A549 (cell line): ENCODE data around the gene TMEM117. TPM values are rescaled to one million over a fixed set of nuclear protein-coding genes. Genes with fewer than 3 reads are reported as not detected.

Experiments
- ATAC-seq, 2 experiments: fragments of 200-7000 bp in 1 of 2; fragments of >200 bp in 1 of 2; cut with Nextera tagmentation in 1 of 2; cut with Tn5 transposase in 1 of 2; 3 replicates each; pipeline versions ENCODE4 v1.8.0 to v1.9.1; 2018 to 2020; ENCODE audit warnings: mild to moderate bottlenecking in 1 of 2, moderate library complexity in 1 of 2
- CTCF ChIA-PET: fragments of 300-600 bp; sonication (Branson Sonifier 250); formaldehyde crosslinking; extraction: SDS; loops from one replicate; lab custom pipeline; 2021; ENCODE audit warnings: antibody characterized with exemption, inconsistent platforms; lab: Yijun Ruan, JAX
- POLR2A ChIA-PET: fragments of 350-600 bp; formaldehyde crosslinking; extraction: SDS; loops from one replicate; lab custom pipeline; 2021; ENCODE audit warnings: antibody characterized with exemption, inconsistent platforms; lab: Yijun Ruan, JAX
- DNase-seq, 2 experiments: peaks; one replicate each; pipeline versions ENCODE4 v3.0.0 to v3.0.0-alpha.2; 2011 to 2016; ENCODE audit warnings: low read depth in 1 of 2, low spot score in 1 of 2
- FAIRE-seq: peaks from 2 replicates; lab custom pipeline; 2011; peaks lifted over from hg19 to GRCh38; lab: Jason Lieb, UNC
- H3K27ac ChIP-seq, 2 experiments: fragments of >200 bp; sonication (Bioruptor Twin); formaldehyde crosslinking; 3 replicates each; pipeline ENCODE4 v1.5.1; 2016 to 2017
- H3K4me1 ChIP-seq: fragments of >200 bp; sonication (Bioruptor Twin); formaldehyde crosslinking; 3 replicates; pipeline ENCODE4 v1.6.1; 2016
- H3K4me2 ChIP-seq: fragments of >200 bp; sonication (Bioruptor Twin); formaldehyde crosslinking; 3 replicates; pipeline ENCODE4 v1.6.1; 2016
- H3K4me3 ChIP-seq: fragments of >200 bp; sonication (Bioruptor Twin); formaldehyde crosslinking; 3 replicates; pipeline ENCODE4 v1.5.1; 2016
- H3K9me3 ChIP-seq: fragments of >200 bp; sonication (Bioruptor Twin); formaldehyde crosslinking; 3 replicates; pipeline ENCODE4 v1.6.1; 2016
- EHMT2 ChIP-seq: fragments of 200-600 bp; sonication (generic); IDR thresholded peaks from 2 replicates; pipeline ENCODE4 v1.6.1; 2016; ENCODE audit warnings: antibody characterized with exemption, low read depth, mild to moderate bottlenecking, moderate library complexity
- ESRRA ChIP-seq: fragments of 150-350 bp; IDR thresholded peaks from 2 replicates; pipeline ENCODE4 v1.6.1; 2014; ENCODE audit warnings: mild to moderate bottlenecking, low read length, borderline replicate concordance
- FOSB ChIP-seq: fragments of 250-450 bp; sonication (Bioruptor Pico); IDR thresholded peaks from 2 replicates; pipeline ENCODE4 v1.5.0; 2020; ENCODE audit warnings: mild to moderate bottlenecking, moderate library complexity
- FOXS1 ChIP-seq: fragments of 250-450 bp; sonication (Bioruptor Pico); IDR thresholded peaks from 2 replicates; pipeline ENCODE4 v1.5.0; 2020; ENCODE audit warnings: mild to moderate bottlenecking, moderate library complexity
- GATA3 ChIP-seq: IDR thresholded peaks from 2 replicates; pipeline ENCODE4 v1.6.1; 2012; ENCODE audit warnings: borderline replicate concordance
- HEYL ChIP-seq: fragments of 250-450 bp; sonication (Bioruptor Pico); IDR thresholded peaks from 2 replicates; pipeline ENCODE4 v1.8.0; 2021; ENCODE audit warnings: mild to moderate bottlenecking, moderate library complexity
- HOXA7 ChIP-seq: fragments of 250-450 bp; sonication (Bioruptor Pico); IDR thresholded peaks from 2 replicates; pipeline ENCODE4 v1.5.0; 2020; ENCODE audit warnings: mild to moderate bottlenecking, moderate library complexity
- JUN ChIP-seq, 2 experiments: fragments of >200 bp; sonication (Bioruptor Twin); formaldehyde crosslinking; IDR thresholded peaks; 2 replicates in 1 of 2; 3 replicates in 1 of 2; pipeline ENCODE4 v1.6.1; 2016 to 2017
- JUNB ChIP-seq: fragments of >200 bp; sonication (Bioruptor Twin); formaldehyde crosslinking; IDR thresholded peaks from 2 replicates; pipeline ENCODE4 v1.6.1; 2016
- KDM1A ChIP-seq: fragments of 200-600 bp; sonication (generic); IDR thresholded peaks from 2 replicates; pipeline ENCODE4 v1.6.1; 2016; ENCODE audit warnings: low read depth, mild to moderate bottlenecking
- KDM5A ChIP-seq: fragments of 200-600 bp; sonication (generic); IDR thresholded peaks from 2 replicates; pipeline ENCODE4 v1.6.1; 2016; ENCODE audit warnings: antibody characterized with exemption, mild to moderate bottlenecking
- NFE2L2 ChIP-seq: fragments of 150-350 bp; conservative IDR thresholded peaks from 2 replicates; pipeline ENCODE4 v1.6.1; 2014; ENCODE audit warnings: low read length
- NPAS2 ChIP-seq: fragments of 250-450 bp; sonication (Bioruptor Pico); IDR thresholded peaks from 2 replicates; pipeline ENCODE4 v1.8.0; 2022; ENCODE audit warnings: mild to moderate bottlenecking, moderate library complexity, borderline replicate concordance
- RAD21 ChIP-seq, 2 experiments: fragments of >200 bp in 1 of 2; sonication (Bioruptor Twin) in 1 of 2; formaldehyde crosslinking in 1 of 2; IDR thresholded peaks in 1 of 2; conservative IDR thresholded peaks in 1 of 2; 2 replicates in 1 of 2; 3 replicates in 1 of 2; pipeline ENCODE4 v1.6.1; 2012 to 2018; ENCODE audit warnings: inconsistent platforms in 1 of 2
- RNF2 ChIP-seq: fragments of 200-600 bp; sonication (generic); IDR thresholded peaks from 2 replicates; pipeline ENCODE4 v1.6.1; 2016; ENCODE audit warnings: low read depth, mild to moderate bottlenecking, antibody characterized with exemption, moderate library complexity, borderline replicate concordance
- SMC3 ChIP-seq: fragments of >200 bp; sonication (Bioruptor Twin); formaldehyde crosslinking; IDR thresholded peaks from 3 replicates; pipeline ENCODE4 v1.6.1; 2018; ENCODE audit warnings: inconsistent platforms
- SREBF2 ChIP-seq: fragments of 450-650 bp; IDR thresholded peaks from 2 replicates; pipeline ENCODE4 v1.6.1; 2014; ENCODE audit warnings: mild to moderate bottlenecking, moderate library complexity
- TFCP2L1 ChIP-seq: fragments of 250-450 bp; sonication (Bioruptor Pico); IDR thresholded peaks from 2 replicates; pipeline ENCODE4 v1.5.0; 2021; ENCODE audit warnings: mild to moderate bottlenecking
- USF2 ChIP-seq: fragments of 450-650 bp; IDR thresholded peaks from 2 replicates; pipeline ENCODE4 v1.6.1; 2014; ENCODE audit warnings: antibody characterized with exemption
- ZC3H11A ChIP-seq: fragments of 450-650 bp; IDR thresholded peaks from 2 replicates; pipeline ENCODE4 v1.6.1; 2014; ENCODE audit warnings: antibody characterized with exemption, mild to moderate bottlenecking
- ZNF302 ChIP-seq: fragments of 250-450 bp; sonication (Bioruptor Pico); IDR thresholded peaks from 2 replicates; pipeline ENCODE4 v1.9.0; 2021; ENCODE audit warnings: inconsistent platforms, mild to moderate bottlenecking, moderate library complexity
- ZSCAN20 ChIP-seq: fragments of 250-450 bp; sonication (Bioruptor Pico); IDR thresholded peaks from 2 replicates; pipeline ENCODE4 v1.8.0; 2022; ENCODE audit warnings: mild to moderate bottlenecking, moderate library complexity
- WGBS: methylation state at CpG from one replicate; pipeline ENCODE4 v1.1.6; 2017; ENCODE audit errors: missing lambda C conversion rate; 5-methylcytosine and 5-hydroxymethylcytosine counted together
- polyA plus RNA-seq, 4 experiments: library from polyadenylated mRNA; depleted of rRNA in 3 of 4; stranded (reverse); fragments of >200 nt; fragmentation: RNase III in 1 of 4; extraction: RNeasy Plus Mini Kit Qiagen cat#74134 plus additional on column Dnase treatment in 1 of 4; gene quantifications; 2 replicates in 3 of 4; 3 replicates in 1 of 4; pipeline ENCODE4 v1.2.3, GENCODE V29; 2011 to 2017
- TF ChIP-seq, protein P1 (sequence below): fragments of 250-450 bp; sonication (Bioruptor Pico); IDR thresholded peaks from 2 replicates; pipeline ENCODE4 v1.5.0; 2021; ENCODE audit warnings: mild to moderate bottlenecking, moderate library complexity, borderline replicate concordance
- TF ChIP-seq, protein P2 (sequence below): fragments of >200 bp; sonication (Bioruptor Twin); formaldehyde crosslinking; IDR thresholded peaks from 3 replicates; pipeline ENCODE4 v1.5.1; 2016

TMEM117 gene
- polyA plus RNA-seq, 2 of the 4 experiments (the other 2 are of a cell fraction) = 2.1 to 4.6 TPM

DNA sequence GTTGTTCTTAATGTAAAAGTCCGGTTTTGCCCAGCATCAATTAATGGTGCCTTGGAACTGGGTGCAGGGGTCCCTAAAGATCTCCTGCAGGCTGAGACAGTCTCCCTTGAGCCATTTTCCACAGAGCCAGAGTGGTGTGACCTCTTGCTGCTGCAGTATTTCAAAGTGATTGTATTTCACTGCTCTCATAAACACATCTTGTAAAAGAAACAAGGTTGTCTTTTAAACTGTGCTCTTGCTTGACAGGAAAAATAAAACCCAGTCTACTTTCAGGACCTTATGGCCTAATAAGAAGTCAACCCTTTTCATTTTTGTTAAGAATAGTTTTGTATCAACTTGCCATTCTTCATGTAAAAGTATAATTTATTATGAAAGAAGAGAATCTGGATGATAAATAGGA is 44.7 kb downstream of the TMEM117 start:
- POLR2A ChIA-PET = no interaction called here
- CTCF ChIA-PET = interaction anchor here (0.7 to 1.2 kb wide), 3 partner anchors 24 to 104 kb away, joined by 3 to 5 read pairs (median 3); no protein-coding TSS in a partner anchor
- no peak overlapping the region for H3K27ac ChIP-seq
- 95% methylated on average over 1 of the region's 1 CpG for WGBS
- no peak for DNase-seq
- TF ChIP-seq ZSCAN20 (no peak), NPAS2 (CRISPR knock-in tag) (no peak), KDM5A (no peak), RAD21 (conservative IDR thresholded peaks at IDR 0.05 in 1 of 2, IDR thresholded peaks at IDR 0.05 in 1 of 2) (no peak), FOSB (CRISPR knock-in tag) (no peak), JUN (IDR thresholded peaks at IDR 0.05) (no peak), HEYL (CRISPR knock-in tag) (no peak), HOXA7 (CRISPR knock-in tag) (no peak), EHMT2 (no peak), ZC3H11A (no peak), NFE2L2 (no peak), ZNF302 (CRISPR knock-in tag) (no peak), ESRRA (no peak), SMC3 (no peak), RNF2 (no peak), FOXS1 (CRISPR knock-in tag) (no peak), JUNB (no peak), TFCP2L1 (CRISPR knock-in tag) (no peak)
- TF ChIP-seq, protein P1, sequence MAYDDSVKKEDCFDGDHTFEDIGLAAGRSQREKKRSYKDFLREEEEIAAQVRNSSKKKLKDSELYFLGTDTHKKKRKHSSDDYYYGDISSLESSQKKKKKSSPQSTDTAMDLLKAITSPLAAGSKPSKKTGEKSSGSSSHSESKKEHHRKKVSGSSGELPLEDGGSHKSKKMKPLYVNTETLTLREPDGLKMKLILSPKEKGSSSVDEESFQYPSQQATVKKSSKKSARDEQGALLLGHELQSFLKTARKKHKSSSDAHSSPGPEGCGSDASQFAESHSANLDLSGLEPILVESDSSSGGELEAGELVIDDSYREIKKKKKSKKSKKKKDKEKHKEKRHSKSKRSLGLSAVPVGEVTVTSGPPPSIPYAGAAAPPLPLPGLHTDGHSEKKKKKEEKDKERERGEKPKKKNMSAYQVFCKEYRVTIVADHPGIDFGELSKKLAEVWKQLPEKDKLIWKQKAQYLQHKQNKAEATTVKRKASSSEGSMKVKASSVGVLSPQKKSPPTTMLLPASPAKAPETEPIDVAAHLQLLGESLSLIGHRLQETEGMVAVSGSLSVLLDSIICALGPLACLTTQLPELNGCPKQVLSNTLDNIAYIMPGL (CRISPR knock-in tag) = no peak
- H3K4me1 ChIP-seq = no peaks in the 10 kb centered on the region
- no peak for ATAC-seq
- no peaks in the 10 kb centered on the region for H3K9me3 ChIP-seq
- H3K4me2 ChIP-seq = no peak overlapping the region
- H3K4me3 ChIP-seq = no peak overlapping the region
- FAIRE-seq = no peak

DNA sequence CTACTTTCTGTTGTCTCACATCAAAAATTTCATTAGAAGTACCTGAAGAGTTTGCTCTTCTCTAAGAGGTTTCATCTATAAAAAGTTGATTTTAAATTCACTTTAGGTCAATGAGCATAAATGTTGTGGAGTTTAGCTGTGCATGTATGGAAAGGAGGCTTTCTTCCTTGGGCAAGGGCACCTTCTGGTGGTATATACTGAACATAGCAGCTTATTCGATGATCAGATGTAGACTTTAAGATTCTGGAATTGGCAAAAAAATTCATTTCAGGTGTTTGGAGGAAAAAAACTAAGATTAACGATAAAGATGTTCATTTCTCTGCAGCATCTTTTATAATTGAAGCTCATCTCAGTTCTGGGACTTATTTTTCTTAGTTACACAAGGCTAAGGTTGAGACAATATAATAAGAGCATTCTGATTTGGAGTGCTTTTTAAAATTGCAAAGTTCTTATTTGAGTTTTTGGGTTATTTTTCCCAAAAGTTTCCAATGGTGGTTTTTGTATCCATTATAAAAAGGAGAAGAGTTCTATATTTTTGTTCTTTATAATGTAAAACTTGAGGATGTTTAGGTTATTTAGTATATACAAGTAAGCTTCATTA is 46.8 kb downstream of the TMEM117 start:
- no peak overlapping the region for H3K4me2 ChIP-seq
- ATAC-seq = peak; percentile 88 to 95
- CTCF ChIA-PET = interaction anchor here (0.5 to 3.7 kb wide), 37 partner anchors 9 to 1880 kb away, joined by 3 to 60 read pairs (median 5); partner anchors contain the start of genes IRAK4, PUS7L, TMEM117 and TWF1
- H3K27ac ChIP-seq = no peak overlapping the region
- H3K4me3 ChIP-seq = no peak overlapping the region
- POLR2A ChIA-PET = interaction anchor here (0.9 to 2.0 kb wide), 2 partner anchors 77 to 124 kb away, joined by 5 to 20 read pairs; partner anchors contain the start of genes IRAK4, PUS7L and TWF1
- no peaks in the 10 kb centered on the region for H3K9me3 ChIP-seq
- no peaks in the 10 kb centered on the region for H3K4me1 ChIP-seq
- 2% methylated on average over 2 of the region's 2 CpGs for WGBS
- TF ChIP-seq ZNF302 (CRISPR knock-in tag) (no peak), HOXA7 (CRISPR knock-in tag) (no peak), KDM1A (no peak), GATA3 (no peak), USF2 (no peak), ZSCAN20 (no peak), SREBF2 (no peak), KDM5A (no peak), RAD21 (conservative IDR thresholded peaks at IDR 0.05 in 1 of 2, IDR thresholded peaks at IDR 0.05 in 1 of 2) (peak; percentile 94 to 99), SMC3 (peak; percentile 89)
- TF ChIP-seq, protein P2, sequence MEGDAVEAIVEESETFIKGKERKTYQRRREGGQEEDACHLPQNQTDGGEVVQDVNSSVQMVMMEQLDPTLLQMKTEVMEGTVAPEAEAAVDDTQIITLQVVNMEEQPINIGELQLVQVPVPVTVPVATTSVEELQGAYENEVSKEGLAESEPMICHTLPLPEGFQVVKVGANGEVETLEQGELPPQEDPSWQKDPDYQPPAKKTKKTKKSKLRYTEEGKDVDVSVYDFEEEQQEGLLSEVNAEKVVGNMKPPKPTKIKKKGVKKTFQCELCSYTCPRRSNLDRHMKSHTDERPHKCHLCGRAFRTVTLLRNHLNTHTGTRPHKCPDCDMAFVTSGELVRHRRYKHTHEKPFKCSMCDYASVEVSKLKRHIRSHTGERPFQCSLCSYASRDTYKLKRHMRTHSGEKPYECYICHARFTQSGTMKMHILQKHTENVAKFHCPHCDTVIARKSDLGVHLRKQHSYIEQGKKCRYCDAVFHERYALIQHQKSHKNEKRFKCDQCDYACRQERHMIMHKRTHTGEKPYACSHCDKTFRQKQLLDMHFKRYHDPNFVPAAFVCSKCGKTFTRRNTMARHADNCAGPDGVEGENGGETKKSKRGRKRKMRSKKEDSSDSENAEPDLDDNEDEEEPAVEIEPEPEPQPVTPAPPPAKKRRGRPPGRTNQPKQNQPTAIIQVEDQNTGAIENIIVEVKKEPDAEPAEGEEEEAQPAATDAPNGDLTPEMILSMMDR = peak; percentile 89
- TF ChIP-seq, protein P1 (CRISPR knock-in tag) = no peak
- DNase-seq = peak; percentile 22 to 75
- FAIRE-seq = peak; percentile 97
